H1 (cell line): Measurements from ENCODE around the gene NFATC1. TPM values are rescaled to one million over a fixed set of nuclear protein-coding genes. Genes with fewer than 3 reads are reported as not detected.

Source experiments
- CTCF ChIA-PET: fragments of 300-600 bp; sonication (Branson Sonifier 250); formaldehyde crosslinking; loops from one replicate; lab custom pipeline; 2021; ENCODE audit not compliant: partially characterized antibody; lab: Charles Lee
- POLR2A ChIA-PET: fragments of 300-600 bp; sonication (Branson Sonifier 250); formaldehyde crosslinking; loops from one replicate; lab custom pipeline; 2021; ENCODE audit warnings: inconsistent platforms; ENCODE audit not compliant: partially characterized antibody; lab: Charles Lee
- DNase-seq, 2 experiments: peaks; one replicate each; pipeline versions ENCODE4 v3.0.0 to v3.0.0-alpha.2; 2010 to 2022; ENCODE audit warnings: low spot score in 2 of 2, low read depth in 1 of 2, mixed read lengths in 1 of 2
- FAIRE-seq: peaks from 2 replicates; lab custom pipeline; 2011; peaks lifted over from hg19 to GRCh38; lab: Jason Lieb, UNC
- H2AFZ ChIP-seq: 2 replicates; pipeline ENCODE4 v1.8.1; 2012; ENCODE audit warnings: low read length, inconsistent platforms
- H2AK5ac ChIP-seq: 2 replicates; pipeline ENCODE4 v1.6.1; 2013; ENCODE audit warnings: low read depth, low read length
- H2BK120ac ChIP-seq: replicated peaks from 2 replicates; pipeline ENCODE3; 2013; ENCODE audit warnings: low read depth, low read length, inconsistent platforms
- H2BK12ac ChIP-seq: 2 replicates; pipeline ENCODE4 v1.6.1; 2013; ENCODE audit warnings: low read depth, low read length
- H2BK15ac ChIP-seq: 2 replicates; pipeline ENCODE4 v1.6.1; 2013; ENCODE audit warnings: low read length
- H2BK20ac ChIP-seq: 2 replicates; pipeline ENCODE4 v1.6.1; 2013; ENCODE audit warnings: low read length
- H2BK5ac ChIP-seq: 2 replicates; pipeline ENCODE4 v1.6.1; 2013; ENCODE audit warnings: low read depth, low read length
- H3K14ac ChIP-seq: 2 replicates; pipeline ENCODE4 v1.6.1; 2013; ENCODE audit warnings: inconsistent platforms; ENCODE audit not compliant: insufficient read length
- H3K18ac ChIP-seq: 2 replicates; pipeline ENCODE4 v1.6.1; 2013; ENCODE audit warnings: low read length; ENCODE audit errors: extremely low read depth
- H3K23ac ChIP-seq: 2 replicates; pipeline ENCODE4 v1.6.1; 2013; ENCODE audit warnings: inconsistent platforms; ENCODE audit not compliant: insufficient read length
- H3K23me2 ChIP-seq: 2 replicates; pipeline ENCODE4 v1.6.1; 2013; ENCODE audit warnings: low read depth, low read length
- H3K27ac ChIP-seq: 2 replicates; pipeline ENCODE4 v1.6.1; 2011; ENCODE audit warnings: low read depth, low read length, inconsistent platforms
- H3K27me3 ChIP-seq, 4 experiments: replicated peaks in 1 of 4; 1 replicate in 1 of 4; 2 replicates in 3 of 4; pipeline versions ENCODE4 v1.6.1 to v1.8.1; 2011 to 2013; ENCODE audit warnings: low read length in 3 of 4, mild to moderate bottlenecking in 3 of 4, inconsistent platforms in 2 of 4, mixed read lengths in 2 of 4, moderate library complexity in 1 of 4; ENCODE audit not compliant: control insufficient read depth in 3 of 4, insufficient read depth in 3 of 4; ENCODE audit errors: extremely low read depth in 1 of 4
- H3K36me3 ChIP-seq, 4 experiments: 2 replicates each; pipeline versions ENCODE4 v1.6.1 to v1.8.1; 2011 to 2013; ENCODE audit warnings: mild to moderate bottlenecking in 4 of 4, low read length in 3 of 4, moderate library complexity in 2 of 4, control low read depth in 1 of 4, inconsistent platforms in 1 of 4; ENCODE audit not compliant: insufficient read depth in 4 of 4, control insufficient read depth in 2 of 4
- H3K4ac ChIP-seq: replicated peaks from 2 replicates; pipeline ENCODE3; 2013; ENCODE audit warnings: low read length, low read depth, mixed read lengths, inconsistent platforms; ENCODE audit not compliant: insufficient read length
- H3K4me1 ChIP-seq, 4 experiments: replicated peaks in 1 of 4; 1 replicate in 1 of 4; 2 replicates in 3 of 4; pipeline versions ENCODE4 v1.6.1 to v1.8.1; 2011 to 2013; ENCODE audit warnings: low read length in 3 of 4, inconsistent platforms in 2 of 4, mixed read lengths in 1 of 4; ENCODE audit not compliant: insufficient read depth in 4 of 4, control insufficient read depth in 3 of 4
- H3K4me2 ChIP-seq, 2 experiments: 2 replicates each; pipeline versions ENCODE4 v1.6.1 to v1.8.1; 2011 to 2013; ENCODE audit warnings: low read depth in 2 of 2, low read length in 2 of 2, control low read depth in 1 of 2, inconsistent platforms in 1 of 2, mild to moderate bottlenecking in 1 of 2; ENCODE audit not compliant: insufficient read depth in 1 of 2
- H3K4me3 ChIP-seq, 4 experiments: fragments of 200-600, 300-600 bp in 1 of 4; sonication (generic), shearing (Covaris generic), sonication (Bioruptor Twin) in 1 of 4; 2 replicates each; pipeline versions ENCODE4 v1.5.1 to v1.8.1; 2011 to 2016; ENCODE audit warnings: low read length in 4 of 4, low read depth in 3 of 4, control low read depth in 2 of 4, inconsistent platforms in 2 of 4, mild to moderate bottlenecking in 2 of 4, mixed read lengths in 1 of 4, moderate library complexity in 1 of 4; ENCODE audit not compliant: insufficient read depth in 2 of 4; ENCODE audit errors: extremely low read depth in 1 of 4
- H3K56ac ChIP-seq: replicated peaks from 2 replicates; pipeline ENCODE3; 2013; ENCODE audit warnings: low read depth, mild to moderate bottlenecking, mixed read lengths, low read length, inconsistent platforms; ENCODE audit not compliant: insufficient read length
- H3K79me1 ChIP-seq: 2 replicates; pipeline ENCODE4 v1.6.1; 2013; ENCODE audit warnings: low read depth, low read length, control low read depth
- H3K79me2 ChIP-seq, 2 experiments: 2 replicates each; pipeline versions ENCODE4 v1.6.1 to v1.8.1; 2012 to 2013; ENCODE audit warnings: low read length in 2 of 2, mild to moderate bottlenecking in 2 of 2, inconsistent platforms in 1 of 2; ENCODE audit not compliant: insufficient read depth in 2 of 2, control insufficient read depth in 1 of 2
- H3K9ac ChIP-seq, 4 experiments: replicated peaks in 1 of 4; 1 replicate in 1 of 4; 2 replicates in 3 of 4; pipeline versions ENCODE4 v1.6.1 to v1.8.1; 2011 to 2013; ENCODE audit warnings: low read depth in 3 of 4, low read length in 3 of 4, control low read depth in 2 of 4, mild to moderate bottlenecking in 2 of 4, moderate library complexity in 2 of 4, inconsistent platforms in 1 of 4; ENCODE audit errors: extremely low read depth in 1 of 4
- H3K9me3 ChIP-seq, 2 experiments: 2 replicates each; pipeline versions ENCODE4 v1.6.1 to v1.8.1; 2012 to 2013; ENCODE audit warnings: mild to moderate bottlenecking in 2 of 2, moderate library complexity in 2 of 2, control low read depth in 1 of 2, inconsistent platforms in 1 of 2, low read depth in 1 of 2, low read length in 1 of 2, mixed read lengths in 1 of 2; ENCODE audit not compliant: insufficient read depth in 2 of 2
- H4K20me1 ChIP-seq, 2 experiments: replicated peaks in 1 of 2; 2 replicates each; pipeline versions ENCODE3 to v1.8.1; 2011 to 2013; ENCODE audit warnings: inconsistent platforms in 2 of 2, low read length in 2 of 2, mild to moderate bottlenecking in 1 of 2; ENCODE audit not compliant: insufficient read depth in 2 of 2, control insufficient read depth in 1 of 2
- H4K5ac ChIP-seq: 2 replicates; pipeline ENCODE4 v1.6.1; 2013; ENCODE audit warnings: low read length, low read depth, mixed read lengths, inconsistent platforms; ENCODE audit not compliant: insufficient read length
- H4K8ac ChIP-seq: 2 replicates; pipeline ENCODE4 v1.8.0; 2013; ENCODE audit warnings: mild to moderate bottlenecking, moderate library complexity, low read length, inconsistent platforms; ENCODE audit not compliant: insufficient read depth; ENCODE audit errors: extremely low read depth
- H4K91ac ChIP-seq: replicated peaks from 2 replicates; pipeline ENCODE3; 2013; ENCODE audit warnings: low read length, mixed read lengths, inconsistent platforms; ENCODE audit not compliant: insufficient read length
- BACH1 ChIP-seq: IDR thresholded peaks from 2 replicates; pipeline ENCODE4 v1.6.1; 2012; ENCODE audit warnings: low read length, improper control_type of control experiment
- EGR1 ChIP-seq: IDR thresholded peaks from 2 replicates; pipeline ENCODE4 v1.6.1; 2011; ENCODE audit warnings: low read depth, low read length, borderline replicate concordance
- JUN ChIP-seq: IDR thresholded peaks from 2 replicates; pipeline ENCODE4 v1.6.1; 2011; ENCODE audit warnings: low read depth, mild to moderate bottlenecking, improper control_type of control experiment, low read length
- SRF ChIP-seq: IDR thresholded peaks from 2 replicates; pipeline ENCODE4 v1.6.1; 2011; ENCODE audit warnings: mild to moderate bottlenecking, low read depth, low read length, moderate library complexity
- TAF1 ChIP-seq: IDR thresholded peaks from 2 replicates; pipeline ENCODE4 v1.6.1; 2011; ENCODE audit warnings: mild to moderate bottlenecking, low read depth, low read length
- WGBS, 2 experiments: shearing (Covaris generic) in 1 of 2; methylation state at CpG; one replicate each; pipeline versions ENCODE4 v1.1.6 to v1.1.7; 2013 to 2015; ENCODE audit warnings: low lambda C conversion rate in 2 of 2, mixed read lengths in 2 of 2, inconsistent platforms in 1 of 2, low coverage in 1 of 2, missing lambda C conversion rate in 1 of 2; ENCODE audit not compliant: insufficient replicate concordance in 2 of 2, insufficient coverage in 1 of 2, insufficient read length in 1 of 2; ENCODE audit errors: extremely low coverage in 1 of 2, missing lambda C conversion rate in 1 of 2; 5-methylcytosine and 5-hydroxymethylcytosine counted together
- polyA plus RNA-seq, 7 experiments: library from polyadenylated mRNA; depleted of rRNA in 3 of 7; stranded (reverse) in 5 of 7; unstranded in 2 of 7; fragments of >200 nt in 5 of 7; fragments of 200-250 nt in 2 of 7; gene quantifications; 1 replicate in 5 of 7; 2 replicates in 1 of 7; 4 replicates in 1 of 7; pipeline versions ENCODE4 v1.2.1 to v1.2.3, GENCODE V29; 2011 to 2013; ENCODE audit warnings: missing spikeins in 2 of 7, mixed read lengths in 2 of 7
- total RNA-seq: library from RNA; stranded (reverse); fragmentation: NEBNext Ultra II Directional; extraction: Animal tissue kit (Norgen Biotek cat#: 25700); gene quantifications from 2 replicates; pipeline ENCODE4 v1.2.1, GENCODE V29; 2021

The NFATC1 gene
- total and polyA plus RNA-seq, 2 of the 8 experiments (the other 6 are each of a cell fraction or from before 2014, with no cell fraction given): 2.0 to 6.6 TPM

- CTCF ChIA-PET: no interaction called here
- POLR2A ChIA-PET: no interaction called here
- TF ChIP-seq JUN: no peak
- TF ChIP-seq EGR1: no peak
- TF ChIP-seq BACH1: no peak
- no peak for TF ChIP-seq TAF1
- no peak for TF ChIP-seq SRF
Observed at GRCh38 chr18:79348066-79348465, 47.7 kb upstream of the NFATC1 start.

More at GRCh38 chr18:79348066-79348465, 47.7 kb upstream of the NFATC1 start:
- FAIRE-seq: no peak
- Histone ChIP-seq H3K27me3 (no peaks in the 10 kb centered on the region; a peak in 1 of 7 replicates), H2BK5ac (no peak overlapping the region), H2BK15ac (no peak overlapping the region), H3K23ac (no peak overlapping the region), H4K20me1 (peaks cover 0 to 7% of the 10 kb centered on the region in 2 experiments), H3K14ac (no peak overlapping the region), H3K36me3 (peaks cover 11 to 26% (median 18%) of the 10 kb centered on the region in 4 experiments; a peak in 7 of 8 replicates), H4K5ac (no peak overlapping the region), H2AFZ (no peak overlapping the region), H3K9ac (no peak overlapping the region), H3K79me2 (no peaks in the 10 kb centered on the region), H4K91ac (no peak overlapping the region), H3K56ac (no peak overlapping the region), H3K79me1 (no peaks in the 10 kb centered on the region; the same call in 1 of the 2 replicates), H3K4me2 (no peak overlapping the region), H3K4ac (no peak overlapping the region), H2BK12ac (no peak overlapping the region), H2AK5ac (no peak overlapping the region), H3K18ac (no peak overlapping the region), H4K8ac (no peak overlapping the region; the same call in 1 of the 2 replicates), H3K23me2 (no peaks in the 10 kb centered on the region), H2BK120ac (no peak overlapping the region), H3K4me1 (0 out of 7 replicates have a peak, but pooled peaks cover 0 to 3% (median 0%) of the 10 kb centered on the region in 4 experiments), H3K27ac (no peak overlapping the region), H2BK20ac (no peak overlapping the region), H3K4me3 (no peak overlapping the region), H3K9me3 (no peaks in the 10 kb centered on the region)
- DNase-seq: no peak
- 98% methylated on average over 5 of the region's 5 CpGs; no CpG with 5 or more reads in 1 of the 2 experiments for WGBS, 2 experiments
